Gastroesophageal sphincter (tissue), 4 donors: ENCODE results near the gene FBXO39. TPM values are rescaled to one million over a fixed set of nuclear protein-coding genes. Genes with fewer than 3 reads are reported as not detected.

Experiments used
- ATAC-seq: fragments of 150-250 bp; one replicate; pipeline ENCODE4 v1.9.1; 2016; ENCODE audit warnings: mild to moderate bottlenecking, moderate library complexity
- H3K27ac ChIP-seq, 4 donors: fragments of 200-600 bp; sonication (generic) in 3 of 4; 1 replicate in 3 of 4; 2 replicates in 1 of 4; pipeline ENCODE4 v1.5.1; 2016 to 2019
- H3K27me3 ChIP-seq: fragments of 200-600 bp; sonication (generic); one replicate; pipeline ENCODE4 v1.5.1; 2019
- H3K36me3 ChIP-seq, 2 donors: fragments of 200-600 bp; sonication (generic); one replicate each; pipeline ENCODE4 v1.5.1; 2019; ENCODE audit warnings: control low read depth in 1 of 2
- H3K4me1 ChIP-seq, 3 donors: fragments of 200-600 bp; sonication (generic); 1 replicate in 2 of 3; 2 replicates in 1 of 3; pipeline ENCODE4 v1.5.1; 2016 to 2019; ENCODE audit warnings: control low read depth in 2 of 3
- H3K4me3 ChIP-seq, 2 donors: fragments of 200-600 bp; sonication (generic); one replicate each; pipeline ENCODE4 v1.5.1; 2019; ENCODE audit warnings: mild to moderate bottlenecking in 1 of 2, moderate library complexity in 1 of 2
- H3K9me3 ChIP-seq, 3 donors: fragments of 200-600 bp; sonication (generic); one replicate each; pipeline ENCODE4 v1.5.1; 2017 to 2019; ENCODE audit warnings: control low read depth in 2 of 3
- EP300 ChIP-seq: sonication (generic); formaldehyde crosslinking; IDR thresholded peaks from one replicate; pipeline ENCODE4 v1.6.1; 2017; ENCODE audit warnings: antibody characterized with exemption, mild to moderate bottlenecking
- POLR2A ChIP-seq, 2 donors: fragments of 450-650 bp; IDR thresholded peaks; one replicate each; pipeline ENCODE4 v1.6.1; 2017; ENCODE audit warnings: antibody characterized with exemption in 2 of 2, mild to moderate bottlenecking in 2 of 2, moderate library complexity in 1 of 2
- POLR2AphosphoS5 ChIP-seq: sonication (generic); formaldehyde crosslinking; IDR thresholded peaks from one replicate; pipeline ENCODE4 v1.6.1; 2017; ENCODE audit warnings: antibody characterized with exemption
- WGBS, 2 donors: methylation state at CpG; one replicate each; pipeline ENCODE4 v1.1.5; 2018; ENCODE audit warnings: low coverage in 1 of 2; 5-methylcytosine and 5-hydroxymethylcytosine counted together
- total RNA-seq, 4 donors: library from RNA; depleted of rRNA; stranded (reverse); fragments of >200 nt; gene quantifications; one replicate each; pipeline ENCODE4 v1.1.0, GENCODE V29; 2016
- TF ChIP-seq, protein P1 (sequence below), 4 experiments: fragments of 200-600 bp in 2 of 4; fragments of 450-650 bp in 2 of 4; sonication (generic) in 1 of 4; IDR thresholded peaks; one replicate each; pipeline ENCODE4 v1.5.1; 2017 to 2019; ENCODE audit warnings: antibody characterized with exemption in 4 of 4, mild to moderate bottlenecking in 2 of 4, moderate library complexity in 2 of 4

Gene FBXO39
- total RNA-seq, 4 donors from 2014 or later: 2.3 TPM; not detected in 3

DNA sequence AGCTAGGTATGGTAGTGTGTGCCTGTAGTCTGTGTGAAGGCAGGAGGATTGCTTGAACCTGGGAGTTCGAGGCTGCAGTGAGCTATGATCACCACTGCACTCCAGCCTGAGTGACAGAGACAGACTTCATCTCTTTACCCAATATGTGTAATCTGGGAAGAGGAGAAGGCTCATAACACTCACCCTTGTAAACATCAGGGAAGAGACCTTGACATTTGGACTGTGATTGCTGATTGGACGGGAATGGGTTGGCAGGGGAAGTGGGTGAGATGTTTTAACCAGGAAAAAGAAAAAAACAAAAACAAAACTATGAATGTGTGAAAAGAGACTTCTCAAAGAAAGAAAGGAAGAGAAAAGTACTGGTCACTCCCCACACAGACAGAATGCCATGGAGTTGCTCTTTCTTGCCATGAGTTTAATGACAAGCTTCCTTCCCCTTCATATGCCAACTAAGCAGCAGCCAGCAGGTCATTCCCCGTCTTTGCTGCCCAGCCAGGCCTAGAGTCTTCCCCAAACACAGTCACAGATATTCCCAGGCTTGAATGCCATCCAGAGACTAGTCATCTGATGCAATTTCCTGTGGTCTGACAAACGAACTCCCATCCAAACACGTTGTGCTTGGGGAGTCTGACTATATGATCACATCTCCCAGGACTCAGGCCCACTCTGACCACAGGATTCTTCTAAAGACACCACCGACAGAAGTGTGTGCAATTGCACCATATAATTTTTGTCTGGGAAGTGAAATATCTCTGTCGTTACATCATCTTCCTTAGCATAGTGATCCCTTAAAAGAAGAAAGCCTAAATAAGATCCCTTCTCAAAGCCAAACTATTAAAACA lies 23.7 kb upstream of the FBXO39 start:
- no peak for TF ChIP-seq POLR2A (IDR thresholded peaks at IDR 0.05)
- TF ChIP-seq POLR2AphosphoS5: peak; percentile 7
- Histone ChIP-seq H3K27me3 (no peaks in the 10 kb centered on the region), H3K4me3 (no peak overlapping the region), H3K4me1 (peaks cover 0 to 50% (median 11%) of the 10 kb centered on the region in 3 donors), H3K27ac (peak overlapping the region; percentile 39 to 78 (median 60)), H3K9me3 (no peaks in the 10 kb centered on the region), H3K36me3 (no peaks in the 10 kb centered on the region)
- ATAC-seq: peak; percentile 79
- 34 to 45% methylated on average over 5 to 6 of the region's 7 CpGs for WGBS, 2 donors

DNA sequence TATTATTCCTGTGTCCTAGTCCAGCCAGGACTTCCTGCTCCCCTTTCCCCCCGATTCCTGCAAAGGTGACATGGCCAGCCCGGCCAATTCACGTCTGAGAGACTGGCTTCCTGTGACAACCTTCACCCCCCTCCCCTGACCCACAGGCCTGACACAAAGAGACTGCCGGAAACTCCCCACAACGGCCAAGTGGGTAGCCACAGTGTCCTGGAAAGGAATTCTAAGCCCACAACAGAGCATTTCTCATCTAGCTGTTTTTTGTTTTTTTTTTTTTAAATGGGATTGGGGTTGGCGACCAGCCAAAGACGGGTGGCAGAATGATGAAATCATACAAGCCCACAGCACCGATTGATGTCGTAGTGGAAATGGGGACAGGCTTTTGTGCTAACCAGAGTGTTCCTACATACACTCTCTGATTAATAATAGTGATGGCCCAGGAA lies 23.0 kb upstream of the FBXO39 start:
- peaks cover 0 to 58% (median 11%) of the 10 kb centered on the region in 3 donors for H3K4me1 ChIP-seq
- no peaks in the 10 kb centered on the region for H3K36me3 ChIP-seq
- H3K27me3 ChIP-seq: no peaks in the 10 kb centered on the region
- WGBS, 2 donors: 12% methylated on average over 8 of the region's 9 CpGs; no CpG with 5 or more reads in 1 of the 2 donors
- no peaks in the 10 kb centered on the region for H3K9me3 ChIP-seq
- TF ChIP-seq POLR2AphosphoS5 (peak; percentile 10), EP300 (no peak)
- H3K27ac ChIP-seq: peak overlapping the region; percentile 39 to 78 (median 60)
- peak; percentile 76 for ATAC-seq
- no peak overlapping the region for H3K4me3 ChIP-seq

DNA sequence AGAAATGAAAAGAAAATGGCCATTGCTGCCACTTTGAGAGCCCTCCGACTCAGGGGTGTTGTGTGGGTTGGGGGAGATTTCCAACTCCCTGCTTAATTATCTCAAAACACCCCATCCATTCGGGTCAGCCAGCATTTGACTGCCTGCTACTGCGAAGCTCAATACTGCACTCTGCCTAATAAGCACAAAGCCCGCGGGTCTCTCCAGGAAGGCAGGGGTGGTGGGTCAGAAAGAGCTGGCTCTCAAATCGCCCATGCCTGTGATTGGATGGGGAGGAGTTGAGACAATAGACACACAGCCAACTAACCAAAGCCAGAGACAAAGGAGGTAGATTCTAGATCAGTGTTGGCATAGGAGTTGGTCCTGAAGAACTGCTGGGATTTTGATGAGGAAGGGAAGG lies 22.5 kb upstream of the FBXO39 start:
- Histone ChIP-seq H3K36me3 (peaks cover 0 to 5% of the 10 kb centered on the region in 2 donors), H3K9me3 (no peaks in the 10 kb centered on the region), H3K27ac (peak overlapping the region in 3 of 4 donors; percentile 57 to 78 (median 64)), H3K4me1 (peaks cover 0 to 63% (median 11%) of the 10 kb centered on the region in 3 donors), H3K27me3 (no peaks in the 10 kb centered on the region), H3K4me3 (no peak overlapping the region)
- 56 to 74% methylated on average over 2 to 4 of the region's 6 CpGs for WGBS, 2 donors
- no peak for ATAC-seq
- TF ChIP-seq EP300 (no peak), POLR2A (IDR thresholded peaks at IDR 0.05) (no peak)
- TF ChIP-seq, protein P1, sequence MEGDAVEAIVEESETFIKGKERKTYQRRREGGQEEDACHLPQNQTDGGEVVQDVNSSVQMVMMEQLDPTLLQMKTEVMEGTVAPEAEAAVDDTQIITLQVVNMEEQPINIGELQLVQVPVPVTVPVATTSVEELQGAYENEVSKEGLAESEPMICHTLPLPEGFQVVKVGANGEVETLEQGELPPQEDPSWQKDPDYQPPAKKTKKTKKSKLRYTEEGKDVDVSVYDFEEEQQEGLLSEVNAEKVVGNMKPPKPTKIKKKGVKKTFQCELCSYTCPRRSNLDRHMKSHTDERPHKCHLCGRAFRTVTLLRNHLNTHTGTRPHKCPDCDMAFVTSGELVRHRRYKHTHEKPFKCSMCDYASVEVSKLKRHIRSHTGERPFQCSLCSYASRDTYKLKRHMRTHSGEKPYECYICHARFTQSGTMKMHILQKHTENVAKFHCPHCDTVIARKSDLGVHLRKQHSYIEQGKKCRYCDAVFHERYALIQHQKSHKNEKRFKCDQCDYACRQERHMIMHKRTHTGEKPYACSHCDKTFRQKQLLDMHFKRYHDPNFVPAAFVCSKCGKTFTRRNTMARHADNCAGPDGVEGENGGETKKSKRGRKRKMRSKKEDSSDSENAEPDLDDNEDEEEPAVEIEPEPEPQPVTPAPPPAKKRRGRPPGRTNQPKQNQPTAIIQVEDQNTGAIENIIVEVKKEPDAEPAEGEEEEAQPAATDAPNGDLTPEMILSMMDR (IDR thresholded peaks at IDR 0.05): no peak

DNA sequence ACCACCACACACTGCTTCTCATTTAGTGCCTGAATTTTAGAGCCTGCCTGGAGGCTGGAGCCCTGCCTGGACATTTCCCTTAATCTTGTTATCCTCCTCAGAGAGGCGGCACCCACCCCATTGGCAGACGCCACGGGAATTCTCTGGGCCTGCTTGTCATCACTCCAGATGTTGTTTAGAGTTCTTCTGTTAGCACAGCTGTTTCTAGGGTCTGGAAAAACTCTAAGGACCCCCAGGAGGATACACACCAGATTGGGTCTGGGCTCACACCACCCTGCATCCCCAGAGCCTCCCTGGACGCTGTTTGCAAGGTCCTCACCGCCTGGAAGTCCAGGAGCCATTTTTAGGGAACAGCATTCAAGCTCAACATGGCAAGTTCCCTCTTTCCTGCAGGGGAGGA lies 20.7 kb upstream of the FBXO39 start:
- H3K9me3 ChIP-seq: no peaks in the 10 kb centered on the region
- WGBS, 2 donors: 6 to 47% methylated on average over 2 to 3 of the region's 5 CpGs
- H3K27me3 ChIP-seq: no peaks in the 10 kb centered on the region
- peak overlapping the region; percentile 52 to 86 (median 84) for H3K27ac ChIP-seq
- no peak for ATAC-seq
- no peak for TF ChIP-seq POLR2A (IDR thresholded peaks at IDR 0.05)
- TF ChIP-seq, protein P1 (IDR thresholded peaks at IDR 0.05): no peak
- no peak for TF ChIP-seq POLR2AphosphoS5
- no peak for TF ChIP-seq EP300
- peaks cover 0 to 22% of the 10 kb centered on the region in 2 donors for H3K36me3 ChIP-seq
- peak overlapping the region; percentile 40 to 58 for H3K4me3 ChIP-seq
- H3K4me1 ChIP-seq: peaks cover 0 to 69% (median 11%) of the 10 kb centered on the region in 3 donors

DNA sequence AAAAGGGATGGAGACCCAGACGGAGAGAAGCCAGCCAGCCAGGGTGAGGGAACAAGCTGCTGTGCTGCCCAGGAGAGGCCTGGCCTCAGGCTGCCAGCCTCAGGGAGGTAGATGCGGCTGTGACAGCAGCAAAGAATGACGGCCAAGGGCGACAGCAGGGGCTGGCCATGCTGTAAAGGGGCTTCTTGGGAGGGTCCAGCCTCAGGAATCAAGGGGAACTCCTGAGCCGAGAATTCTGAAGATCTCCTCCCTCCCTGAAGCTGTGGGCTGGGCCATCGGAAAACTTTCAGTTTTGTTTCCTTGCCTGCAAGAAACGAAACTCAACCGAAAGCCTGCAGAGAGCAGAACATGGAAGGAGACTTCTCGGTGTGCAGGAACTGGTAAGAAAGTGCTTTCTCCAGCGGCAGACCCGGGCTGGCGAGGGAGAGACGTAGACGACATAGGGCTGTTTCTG lies 20.3 kb upstream of the FBXO39 start, which contains the start of gene XAF1:
XAF1 (plus strand) TSS at position 316 of the 454 bp plus-strand sequence; CDS start at position 349, 33 bp downstream.
- Histone ChIP-seq H3K4me3 (peak within 1 kb of the TSS; percentile 40 to 58), H3K9me3 (no peaks in the 10 kb centered on the region), H3K27me3 (no peaks in the 10 kb centered on the region), H3K27ac (peak within 1 kb of the TSS; percentile 52 to 86 (median 84)), H3K4me1 (peaks cover 0 to 69% (median 11%) of the 10 kb centered on the region in 3 donors), H3K36me3 (peaks cover 0 to 27% of the 10 kb centered on the region in 2 donors)
- ATAC-seq: no peak
- 2% methylated on average over 9 of the region's 14 CpGs; no CpG with 5 or more reads in 1 of the 2 donors for WGBS, 2 donors
- TF ChIP-seq POLR2AphosphoS5 (no peak), POLR2A (IDR thresholded peaks at IDR 0.05) (no peak), EP300 (no peak)
- TF ChIP-seq, protein P1 (IDR thresholded peaks at IDR 0.05): no peak
